Skeletal muscle satellite cell (primary cell): ENCODE data around the gene FOXP1.
A peak's percentile ranks its signal among the peaks of the same experiment; 100 is the strongest.

Experiments
- H3K27me3 ChIP-seq: 2 replicates; pipeline ENCODE4 v1.7.0; 2013; ENCODE audit warnings: low read length; ENCODE audit not compliant: control insufficient read depth, insufficient read depth
- H3K36me3 ChIP-seq: 2 replicates; pipeline ENCODE4 v1.7.0; 2013; ENCODE audit warnings: mild to moderate bottlenecking, control low read depth, low read length; ENCODE audit not compliant: insufficient read depth
- H3K4me1 ChIP-seq: 2 replicates; pipeline ENCODE4 v1.7.0; 2013; ENCODE audit warnings: low read length; ENCODE audit not compliant: control insufficient read depth, insufficient read depth
- H3K4me2 ChIP-seq: 2 replicates; pipeline ENCODE4 v1.7.0; 2013; ENCODE audit warnings: mild to moderate bottlenecking, low read length
- H3K4me3 ChIP-seq: 2 replicates; pipeline ENCODE4 v1.7.0; 2013; ENCODE audit warnings: low read length
- H3K9ac ChIP-seq: 2 replicates; pipeline ENCODE4 v1.7.0; 2013; ENCODE audit warnings: mild to moderate bottlenecking, low read depth, low read length, moderate library complexity
- H3K9me3 ChIP-seq: replicated peaks from 2 replicates; pipeline ENCODE4 v1.7.0; 2013; ENCODE audit warnings: mild to moderate bottlenecking, control low read depth, low read length

The FOXP1 gene

GRCh38 chr3:71195492-71195891, 388.0 kb downstream of the FOXP1 start:
- Histone ChIP-seq H3K4me3 (no peak overlapping the region), H3K4me2 (peak overlapping the region; percentile 51), H3K36me3 (no peaks in the 10 kb centered on the region), H3K27me3 (no peaks in the 10 kb centered on the region), H3K9me3 (no peaks in the 10 kb centered on the region), H3K4me1 (peaks cover 45% of the 10 kb centered on the region), H3K9ac (peak overlapping the region; percentile 51)

DNA sequence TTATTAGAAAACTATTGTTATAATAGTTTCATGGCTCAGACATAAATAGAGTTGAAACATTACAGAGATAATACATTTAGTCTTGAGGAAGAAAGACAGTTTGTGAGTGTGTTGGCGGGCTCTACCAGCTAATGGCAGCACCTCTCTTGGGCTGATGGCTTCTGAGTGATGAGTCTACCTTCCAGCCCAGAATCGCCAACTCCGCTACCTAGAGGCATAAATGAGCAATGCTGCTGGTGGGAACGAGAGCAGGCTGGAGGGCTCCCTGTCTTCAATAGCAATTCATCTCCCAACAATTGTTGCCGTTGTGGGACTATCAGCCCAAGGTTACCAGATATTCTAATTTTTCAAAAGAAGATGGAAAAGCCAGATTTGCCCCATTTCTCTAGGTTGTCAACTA, 388.7 kb downstream of the FOXP1 start:
- no peak overlapping the region for H3K4me2 ChIP-seq
- no peaks in the 10 kb centered on the region for H3K9me3 ChIP-seq
- no peak overlapping the region for H3K4me3 ChIP-seq
- no peaks in the 10 kb centered on the region for H3K27me3 ChIP-seq
- H3K36me3 ChIP-seq = no peaks in the 10 kb centered on the region
- no peak overlapping the region for H3K9ac ChIP-seq
- H3K4me1 ChIP-seq = peaks cover 47% of the 10 kb centered on the region

GRCh38 chr3:71191031-71191482, 392.5 kb downstream of the FOXP1 start:
- no peaks in the 10 kb centered on the region for H3K27me3 ChIP-seq
- H3K9me3 ChIP-seq = no peaks in the 10 kb centered on the region
- peaks cover 38% of the 10 kb centered on the region for H3K4me1 ChIP-seq
- H3K9ac ChIP-seq = no peak overlapping the region
- no peak overlapping the region for H3K4me2 ChIP-seq
- no peak overlapping the region for H3K4me3 ChIP-seq
- H3K36me3 ChIP-seq = no peaks in the 10 kb centered on the region

- H3K9ac ChIP-seq = no peak overlapping the region
- H3K27me3 ChIP-seq = no peaks in the 10 kb centered on the region
- no peak overlapping the region for H3K4me3 ChIP-seq
- H3K4me1 ChIP-seq = peaks cover 30% of the 10 kb centered on the region
- H3K36me3 ChIP-seq = no peaks in the 10 kb centered on the region
- H3K9me3 ChIP-seq = no peaks in the 10 kb centered on the region
- no peak overlapping the region for H3K4me2 ChIP-seq
These were observed 394.0 kb downstream of the FOXP1 start for GRCh38 chr3:71189480-71189879.

- Histone ChIP-seq H3K9me3 (no peaks in the 10 kb centered on the region), H3K4me1 (peaks cover 21% of the 10 kb centered on the region), H3K4me2 (no peak overlapping the region), H3K4me3 (no peak overlapping the region), H3K36me3 (no peaks in the 10 kb centered on the region), H3K27me3 (no peaks in the 10 kb centered on the region), H3K9ac (no peak overlapping the region)
These were observed 395.8 kb downstream of the FOXP1 start for GRCh38 chr3:71187715-71188114.

DNA sequence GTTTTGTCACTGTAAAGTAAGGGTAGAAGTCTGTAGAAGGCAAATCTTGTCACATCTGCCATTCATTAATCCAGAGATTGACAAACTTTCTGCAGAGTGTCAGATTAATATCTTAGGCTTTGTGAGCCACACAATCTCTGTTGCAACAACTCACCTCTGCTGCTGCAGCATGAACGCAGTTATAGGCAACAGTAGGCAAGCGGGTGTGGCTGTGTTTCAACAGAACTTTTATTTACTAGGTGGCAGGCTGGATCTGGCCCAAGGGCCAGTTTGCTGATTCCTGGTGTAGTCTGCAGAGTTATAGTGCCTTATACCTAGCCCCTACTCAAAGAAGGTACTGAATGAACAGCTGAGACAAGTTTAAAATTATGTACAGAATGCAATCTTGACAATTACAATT, 396.7 kb downstream of the FOXP1 start:
- Histone ChIP-seq H3K9ac (no peak overlapping the region), H3K36me3 (no peaks in the 10 kb centered on the region), H3K9me3 (no peaks in the 10 kb centered on the region), H3K4me2 (no peak overlapping the region), H3K27me3 (no peaks in the 10 kb centered on the region), H3K4me3 (no peak overlapping the region), H3K4me1 (peaks cover 21% of the 10 kb centered on the region)

- H3K9ac ChIP-seq = no peak overlapping the region
- H3K4me3 ChIP-seq = no peak overlapping the region
- H3K36me3 ChIP-seq = no peaks in the 10 kb centered on the region
- no peaks in the 10 kb centered on the region for H3K27me3 ChIP-seq
- H3K9me3 ChIP-seq = no peaks in the 10 kb centered on the region
- no peak overlapping the region for H3K4me2 ChIP-seq
- H3K4me1 ChIP-seq = peaks cover 21% of the 10 kb centered on the region
These were observed 397.6 kb downstream of the FOXP1 start for GRCh38 chr3:71185733-71186455.

GRCh38 chr3:71184252-71184651, 399.3 kb downstream of the FOXP1 start:
- peaks cover 17% of the 10 kb centered on the region for H3K4me1 ChIP-seq
- no peak overlapping the region for H3K9ac ChIP-seq
- H3K9me3 ChIP-seq = no peaks in the 10 kb centered on the region
- no peaks in the 10 kb centered on the region for H3K36me3 ChIP-seq
- no peak overlapping the region for H3K4me3 ChIP-seq
- no peak overlapping the region for H3K4me2 ChIP-seq
- no peaks in the 10 kb centered on the region for H3K27me3 ChIP-seq

DNA sequence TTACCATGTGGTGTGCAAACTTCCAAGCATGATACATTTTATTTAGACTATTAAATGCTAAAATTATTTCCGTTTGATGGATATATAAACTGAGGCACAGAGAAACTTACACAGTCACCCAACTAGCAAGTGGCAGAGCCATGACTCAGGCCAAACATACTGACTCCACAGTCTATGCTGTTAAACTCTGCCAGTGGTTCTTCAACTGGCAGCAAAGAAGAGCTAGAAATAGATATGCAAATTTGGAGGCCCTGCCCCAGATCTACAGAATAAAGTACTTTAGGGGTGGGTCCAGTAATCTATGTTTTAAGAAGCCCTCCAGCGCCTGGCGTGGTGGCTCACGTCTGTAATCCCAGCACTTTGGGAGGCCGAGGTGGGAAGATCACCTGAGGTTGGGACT, 400.0 kb downstream of the FOXP1 start:
- H3K4me3 ChIP-seq = no peak overlapping the region
- H3K9ac ChIP-seq = no peak overlapping the region
- no peaks in the 10 kb centered on the region for H3K9me3 ChIP-seq
- H3K36me3 ChIP-seq = no peaks in the 10 kb centered on the region
- peaks cover 17% of the 10 kb centered on the region for H3K4me1 ChIP-seq
- no peak overlapping the region for H3K4me2 ChIP-seq
- no peaks in the 10 kb centered on the region for H3K27me3 ChIP-seq

GRCh38 chr3:71180524-71180923, 403.0 kb downstream of the FOXP1 start:
- no peaks in the 10 kb centered on the region for H3K36me3 ChIP-seq
- H3K27me3 ChIP-seq = no peaks in the 10 kb centered on the region
- H3K4me1 ChIP-seq = peaks cover 7% of the 10 kb centered on the region
- H3K4me3 ChIP-seq = no peak overlapping the region
- no peak overlapping the region for H3K4me2 ChIP-seq
- no peak overlapping the region for H3K9ac ChIP-seq
- H3K9me3 ChIP-seq = no peaks in the 10 kb centered on the region

GRCh38 chr3:71177375-71177774, 406.2 kb downstream of the FOXP1 start:
- no peak overlapping the region for H3K4me2 ChIP-seq
- H3K4me1 ChIP-seq = peaks cover 19% of the 10 kb centered on the region
- no peaks in the 10 kb centered on the region for H3K36me3 ChIP-seq
- no peak overlapping the region for H3K9ac ChIP-seq
- no peaks in the 10 kb centered on the region for H3K9me3 ChIP-seq
- H3K27me3 ChIP-seq = no peaks in the 10 kb centered on the region
- H3K4me3 ChIP-seq = no peak overlapping the region

DNA sequence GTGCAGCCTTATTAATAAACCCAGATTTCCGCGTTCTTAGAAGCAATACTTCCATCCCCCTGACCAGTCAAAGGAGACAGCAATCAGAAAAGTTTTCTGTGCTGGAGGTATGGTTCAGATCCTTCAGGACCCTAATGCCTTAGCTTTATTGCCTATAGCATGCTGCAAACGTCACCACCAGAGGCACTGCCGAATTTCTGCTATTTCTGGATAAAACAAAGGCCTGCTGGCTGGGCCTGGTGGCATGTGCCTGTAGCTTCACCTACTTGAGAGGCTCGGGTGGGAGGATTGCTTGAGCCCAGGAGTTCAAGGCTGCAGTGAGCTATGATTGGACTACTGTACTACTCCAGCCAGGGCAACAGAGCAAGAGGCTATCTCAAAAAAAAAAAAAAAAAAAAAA, 407.2 kb downstream of the FOXP1 start:
- Histone ChIP-seq H3K4me1 (peaks cover 19% of the 10 kb centered on the region), H3K4me3 (no peak overlapping the region), H3K9ac (no peak overlapping the region), H3K4me2 (no peak overlapping the region), H3K36me3 (no peaks in the 10 kb centered on the region), H3K27me3 (no peaks in the 10 kb centered on the region), H3K9me3 (no peaks in the 10 kb centered on the region)
